ENCODE measurements around the gene C15orf39.
"Not testable (repeated sequence)": the region's sequence is repeated elsewhere in the genome, so short reads cannot be mapped to it uniquely, and the experiment has no call there.

The C15orf39 gene

DNA sequence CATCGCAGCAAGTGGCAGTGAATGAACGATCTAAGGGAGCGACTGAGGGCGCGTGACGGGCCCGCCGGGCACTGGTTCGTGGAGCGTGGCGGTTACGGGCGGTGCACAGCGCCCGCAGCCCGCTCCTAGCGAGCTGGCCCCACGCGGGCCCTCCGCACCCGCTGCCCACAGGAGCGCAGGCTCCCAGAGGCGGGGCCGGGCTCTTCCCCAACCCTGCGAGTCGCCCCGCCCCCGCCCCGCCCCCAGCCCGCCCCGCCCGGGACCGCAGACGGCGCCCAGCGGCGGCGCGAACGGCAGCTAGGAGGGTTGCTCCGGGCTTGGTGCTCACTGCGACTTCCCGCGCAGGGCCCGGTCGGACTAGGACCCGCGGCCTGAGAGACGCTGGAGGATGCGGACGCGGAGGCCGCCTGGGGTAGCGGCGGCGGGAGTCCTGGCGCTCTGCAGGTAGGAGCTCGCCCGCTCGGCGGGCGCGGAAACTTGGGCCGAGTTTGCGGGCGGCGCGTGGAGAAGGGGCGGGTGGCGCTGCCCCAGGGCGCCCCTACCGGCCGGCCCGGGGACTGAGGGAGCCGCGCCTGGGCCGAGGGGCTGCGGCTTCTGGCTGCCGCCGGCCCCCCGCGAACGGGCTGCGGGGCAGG lies at the start of gene C15orf39:
TSS of gene C15orf39 (plus strand) at position 267 of the 635 bp plus-strand sequence. CDS start 4,167 bp downstream, outside the sequence.
- peak; percentile 55 to 63 for ATAC-seq

- no peak for ATAC-seq
Observed at GRCh38 chr15:75152382-75153079, 49.2 kb upstream of the C15orf39 start.

- ATAC-seq: peak; percentile 55 to 60
Observed at GRCh38 chr15:75153087-75153486, 48.6 kb upstream of the C15orf39 start.

- ATAC-seq: no peak
Observed at GRCh38 chr15:75153565-75154276, 48.0 kb upstream of the C15orf39 start.

- ATAC-seq: no peak
Observed at GRCh38 chr15:75154461-75155062, 47.1 kb upstream of the C15orf39 start.

- ATAC-seq: no peak
Observed at GRCh38 chr15:75156326-75157215, 45.1 kb upstream of the C15orf39 start.

GRCh38 chr15:75158402-75158801 lies 43.3 kb upstream of the C15orf39 start:
- no peak for ATAC-seq

DNA sequence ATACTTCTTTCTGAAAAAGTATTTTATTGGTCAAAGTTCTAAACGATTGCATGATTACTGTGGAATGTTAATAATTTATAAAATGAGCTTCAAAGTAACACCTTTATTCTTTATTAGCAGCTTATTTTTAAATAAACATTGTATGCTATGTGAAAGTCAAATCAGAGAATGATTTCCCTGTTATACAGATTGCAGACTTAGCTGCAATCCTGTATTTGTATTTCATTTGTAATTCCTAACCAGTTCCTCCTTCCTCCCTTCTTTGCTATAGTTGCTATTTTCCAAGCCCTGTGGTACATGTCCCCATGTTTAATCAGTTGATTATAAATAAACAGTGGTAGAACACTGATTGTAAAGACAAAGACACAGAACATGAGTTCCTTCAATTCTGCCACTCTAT lies 42.4 kb upstream of the C15orf39 start:
- ATAC-seq: no peak

DNA sequence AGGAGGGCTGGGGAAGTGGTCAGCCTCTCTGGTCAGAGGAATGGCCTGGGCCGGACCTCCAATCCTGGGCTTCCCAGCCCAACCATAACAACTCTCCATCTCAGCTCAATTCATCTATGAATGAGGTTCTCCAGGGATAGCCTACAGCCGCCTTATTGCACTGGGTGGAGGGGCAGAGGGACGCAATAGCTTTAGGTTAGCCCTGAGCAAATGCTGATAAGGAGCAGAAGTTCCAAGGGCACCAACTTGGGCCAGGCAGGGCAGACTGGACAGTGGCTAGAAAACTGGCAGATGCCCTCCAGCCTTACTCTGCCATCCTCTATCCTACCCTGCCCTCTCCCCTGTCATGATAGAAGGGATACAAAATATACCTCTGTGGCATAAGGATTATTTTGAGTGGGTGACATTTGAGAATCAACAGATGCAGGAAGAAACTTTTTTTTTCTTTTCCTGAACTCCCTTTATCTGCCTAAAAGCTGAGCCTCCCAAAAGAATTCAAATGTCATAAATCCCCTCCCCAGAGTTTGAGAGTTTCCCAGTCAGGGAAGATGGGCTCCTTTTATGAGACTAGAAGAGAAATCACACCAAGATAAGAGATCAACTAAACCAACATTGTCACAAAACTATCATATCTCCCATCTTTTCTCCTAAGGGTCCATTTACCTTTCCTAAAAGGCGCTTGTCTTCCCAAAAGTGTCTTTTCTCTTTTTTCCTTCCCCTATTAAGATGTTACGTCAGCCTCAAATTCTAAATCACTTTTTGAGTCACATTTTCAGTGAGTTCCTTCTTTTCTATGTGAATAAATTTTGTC lies 40.4 kb upstream of the C15orf39 start:
- no peak for ATAC-seq

DNA sequence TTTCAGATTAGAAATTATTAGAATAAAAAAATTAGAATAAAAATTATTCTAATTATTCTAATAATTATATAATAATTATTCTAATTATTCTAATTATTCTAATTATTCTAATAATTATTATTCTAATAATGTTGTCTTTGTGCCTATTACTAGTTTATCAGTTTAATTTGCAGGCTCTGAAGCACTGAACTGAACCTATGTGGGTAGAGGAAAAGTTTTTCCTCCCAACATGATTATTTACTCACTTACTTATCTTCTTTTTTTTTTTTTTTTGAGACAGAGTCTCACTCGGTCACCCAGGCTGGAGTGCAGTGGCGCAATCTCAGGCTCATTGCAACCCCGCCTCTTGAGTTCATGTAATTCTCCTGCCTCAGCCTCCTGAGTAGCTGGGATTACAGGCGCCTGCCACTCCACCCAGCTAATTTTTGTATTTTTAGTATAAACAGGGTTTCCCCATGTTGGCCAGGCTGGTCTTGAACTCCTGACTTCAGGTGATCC lies 39.7 kb upstream of the C15orf39 start:
- no peak for ATAC-seq

- no peak for ATAC-seq
Observed at GRCh38 chr15:75163150-75163564, 38.5 kb upstream of the C15orf39 start.

GRCh38 chr15:75164625-75165350 lies 36.9 kb upstream of the C15orf39 start:
- no peak for ATAC-seq

- not testable (repeated sequence) for ATAC-seq
Observed at GRCh38 chr15:75166489-75167063, 35.1 kb upstream of the C15orf39 start.

GRCh38 chr15:75167588-75168350 lies 33.9 kb upstream of the C15orf39 start:
- no peak for ATAC-seq

- no peak for ATAC-seq
Observed at GRCh38 chr15:75168374-75168773, 33.3 kb upstream of the C15orf39 start.

DNA sequence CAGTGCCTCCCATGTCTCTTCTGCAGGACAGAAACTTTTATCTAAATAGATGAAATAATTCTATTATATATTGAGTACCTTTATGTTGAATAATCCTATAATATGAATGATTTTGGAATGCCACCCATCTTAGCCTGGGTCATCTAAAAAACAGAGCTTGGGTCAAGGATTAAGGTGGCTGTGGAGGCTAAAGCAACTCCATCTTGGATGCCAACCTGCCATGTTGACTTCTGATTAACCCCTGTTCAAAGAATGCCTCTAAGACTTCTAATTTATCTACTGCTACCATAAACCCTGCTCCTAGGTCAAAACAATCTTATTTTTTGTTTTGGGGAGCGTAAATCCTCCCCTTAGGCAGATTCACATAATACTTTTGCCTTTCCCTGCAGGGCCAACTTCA lies 31.5 kb upstream of the C15orf39 start:
- ATAC-seq: no peak

GRCh38 chr15:75170711-75171341 lies 30.9 kb upstream of the C15orf39 start:
- ATAC-seq: no peak

DNA sequence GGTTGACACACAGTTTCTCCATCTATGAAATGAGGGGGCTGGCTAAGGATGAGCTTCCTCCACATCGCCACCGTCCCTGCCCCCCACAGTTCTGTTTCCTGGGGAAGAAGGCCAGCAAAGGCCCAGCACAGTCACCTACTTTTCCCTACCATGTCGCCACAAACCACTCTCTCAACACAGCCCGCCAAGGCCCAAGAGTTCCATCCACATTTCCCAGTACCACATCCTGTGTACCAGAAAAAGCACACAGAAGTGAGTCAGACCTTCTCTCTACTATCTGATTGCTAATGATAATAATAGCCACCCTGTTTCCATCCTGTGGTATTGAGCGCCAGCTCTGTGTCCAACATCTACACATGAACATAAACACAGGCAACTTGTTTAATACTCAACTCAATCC lies 30.3 kb upstream of the C15orf39 start:
- peak; percentile 27 to 28 for ATAC-seq

Data from activated CD4-positive, CD25-positive, alpha-beta regulatory T cell treated with anti-CD3 and anti-CD28 coated beads, Interleukin-2, amount 50 U/mL, for 24 hours (primary cell).